Measurements from ENCODE around the gene ASGR2. TPM values are rescaled to one million over a fixed set of nuclear protein-coding genes. Genes with fewer than 3 reads are reported as not detected.
"Not testable (repeated sequence)": the region's sequence is repeated elsewhere in the genome, so short reads cannot be mapped to it uniquely, and the experiment has no call there.

ASGR2 gene, protein sequence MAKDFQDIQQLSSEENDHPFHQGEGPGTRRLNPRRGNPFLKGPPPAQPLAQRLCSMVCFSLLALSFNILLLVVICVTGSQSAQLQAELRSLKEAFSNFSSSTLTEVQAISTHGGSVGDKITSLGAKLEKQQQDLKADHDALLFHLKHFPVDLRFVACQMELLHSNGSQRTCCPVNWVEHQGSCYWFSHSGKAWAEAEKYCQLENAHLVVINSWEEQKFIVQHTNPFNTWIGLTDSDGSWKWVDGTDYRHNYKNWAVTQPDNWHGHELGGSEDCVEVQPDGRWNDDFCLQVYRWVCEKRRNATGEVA
- total RNA-seq: 1 to 10 TPM in 1 of 2 donors, under 1 TPM in 1; 0.47 to 1.1 TPM
- 2.6 TPM for polyA plus RNA-seq (ENCODE audit: insufficient read depth, low read depth, low replicate concordance)
- long read RNA-seq, donor 1: 0 reads
- long read RNA-seq, donor 2: 0 reads

DNA sequence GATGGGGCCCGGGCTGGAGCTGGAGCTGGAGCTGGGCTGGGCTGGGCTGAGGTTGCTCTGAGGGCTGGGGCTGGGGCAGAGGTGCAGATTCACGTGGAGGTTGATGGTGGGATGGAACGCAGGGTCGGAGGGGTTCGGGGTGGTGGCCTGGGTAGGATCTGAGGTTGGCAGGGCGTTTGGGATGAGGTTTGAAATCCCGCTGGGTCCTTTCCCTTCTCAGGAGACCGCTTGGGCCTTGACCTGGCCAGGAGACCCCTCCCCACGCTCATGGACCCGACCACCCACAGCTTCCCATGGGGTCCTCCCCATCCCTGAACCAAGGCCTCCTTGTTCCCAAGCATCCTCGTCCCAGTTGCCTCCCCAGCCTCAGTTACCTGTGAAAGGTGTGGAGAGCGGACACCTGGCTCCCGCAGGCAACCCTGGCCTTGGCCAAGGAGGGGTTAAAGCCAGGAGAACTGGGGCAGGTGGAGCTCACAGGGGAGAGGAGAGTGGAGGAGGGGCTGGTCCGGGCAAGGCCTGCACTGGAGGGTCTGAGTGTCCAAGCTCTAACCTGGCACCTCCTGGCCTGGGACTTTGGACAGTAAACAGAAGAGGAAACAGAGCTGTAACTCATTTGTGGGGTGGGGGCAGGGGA, at the start of gene ASGR2:
Gene ASGR2, minus strand, starts transcription at position 582 of the 634 bp plus-strand sequence. CDS start 582 bp downstream, outside the sequence.
- Histone ChIP-seq H3K4me1 (no peaks in the 10 kb centered on the region), H3K27ac (no peak within 1 kb of the TSS), H3K9me3 (no peaks in the 10 kb centered on the region), H3K4me3 (no peak within 1 kb of the TSS), H3K36me3 (ENCODE audit: low read depth, missing control alignments) (no peaks in the 10 kb centered on the region), H3K27me3 (no peaks in the 10 kb centered on the region)
- no peak for DNase-seq
- TF ChIP-seq POLR2A (IDR thresholded peaks at IDR 0.05): no peak
- TF ChIP-seq, protein P1, sequence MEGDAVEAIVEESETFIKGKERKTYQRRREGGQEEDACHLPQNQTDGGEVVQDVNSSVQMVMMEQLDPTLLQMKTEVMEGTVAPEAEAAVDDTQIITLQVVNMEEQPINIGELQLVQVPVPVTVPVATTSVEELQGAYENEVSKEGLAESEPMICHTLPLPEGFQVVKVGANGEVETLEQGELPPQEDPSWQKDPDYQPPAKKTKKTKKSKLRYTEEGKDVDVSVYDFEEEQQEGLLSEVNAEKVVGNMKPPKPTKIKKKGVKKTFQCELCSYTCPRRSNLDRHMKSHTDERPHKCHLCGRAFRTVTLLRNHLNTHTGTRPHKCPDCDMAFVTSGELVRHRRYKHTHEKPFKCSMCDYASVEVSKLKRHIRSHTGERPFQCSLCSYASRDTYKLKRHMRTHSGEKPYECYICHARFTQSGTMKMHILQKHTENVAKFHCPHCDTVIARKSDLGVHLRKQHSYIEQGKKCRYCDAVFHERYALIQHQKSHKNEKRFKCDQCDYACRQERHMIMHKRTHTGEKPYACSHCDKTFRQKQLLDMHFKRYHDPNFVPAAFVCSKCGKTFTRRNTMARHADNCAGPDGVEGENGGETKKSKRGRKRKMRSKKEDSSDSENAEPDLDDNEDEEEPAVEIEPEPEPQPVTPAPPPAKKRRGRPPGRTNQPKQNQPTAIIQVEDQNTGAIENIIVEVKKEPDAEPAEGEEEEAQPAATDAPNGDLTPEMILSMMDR (IDR thresholded peaks at IDR 0.05): no peak
- WGBS, 2 donors: 69 to 78% methylated on average over 6 to 14 of the region's 14 CpGs
- intact Hi-C loops (cut with DNase I; ENCODE audit: low total_unique reads): no loop called here

GRCh38 chr17:7159571-7159970, 44.9 kb upstream of the ASGR2 start:
- H3K36me3 ChIP-seq (ENCODE audit: low read depth, missing control alignments); H3K27me3 ChIP-seq; H3K9me3 ChIP-seq; H3K4me3 ChIP-seq; H3K4me1 ChIP-seq; H3K27ac ChIP-seq; DNase-seq; intact Hi-C loops (cut with DNase I; ENCODE audit: low total_unique reads): not testable (repeated sequence)
- 64 to 77% methylated on average over 10 of the region's 10 CpGs for WGBS, 2 donors

GRCh38 chr17:7158424-7158823, 43.8 kb upstream of the ASGR2 start:
- H3K4me3 ChIP-seq; H3K9me3 ChIP-seq; H3K4me1 ChIP-seq; H3K27me3 ChIP-seq; H3K27ac ChIP-seq; DNase-seq; intact Hi-C loops (cut with DNase I; ENCODE audit: low total_unique reads); H3K36me3 ChIP-seq (ENCODE audit: low read depth, missing control alignments): not testable (repeated sequence)
- 87 to 91% methylated on average over 10 of the region's 10 CpGs for WGBS, 2 donors

DNA sequence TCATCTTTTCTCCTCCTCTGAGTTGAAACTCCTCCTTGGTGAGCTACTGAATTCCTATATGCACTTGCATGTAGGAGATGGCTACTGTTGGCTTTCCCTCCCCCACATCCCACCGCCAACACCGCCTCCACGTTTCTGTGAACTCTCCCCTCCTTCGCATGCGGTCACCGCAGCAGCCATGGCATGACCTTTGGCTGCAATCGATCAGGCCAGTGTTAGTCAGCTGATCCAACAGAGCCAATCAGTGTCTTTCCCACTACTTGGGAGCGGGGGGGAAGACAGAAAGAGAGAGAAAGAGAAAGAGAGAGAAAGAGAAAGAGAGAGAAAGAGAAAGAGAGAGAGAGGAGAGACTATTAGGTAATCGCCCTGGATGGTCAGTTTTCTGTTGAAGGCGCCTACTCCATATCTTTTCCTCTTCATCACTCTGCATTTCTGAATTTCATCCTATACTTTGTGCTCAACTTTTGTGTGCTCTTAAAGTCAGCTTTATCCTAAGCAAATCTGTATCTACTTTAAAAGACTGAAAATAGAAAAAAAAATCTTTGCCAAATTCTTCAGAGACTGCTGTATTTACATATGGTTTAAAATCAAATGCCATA, 41.8 kb upstream of the ASGR2 start:
- intact Hi-C loops (cut with DNase I; ENCODE audit: low total_unique reads): no loop called here
- Histone ChIP-seq H3K27me3 (no peaks in the 10 kb centered on the region), H3K27ac (no peak overlapping the region), H3K36me3 (ENCODE audit: low read depth, missing control alignments) (no peaks in the 10 kb centered on the region), H3K9me3 (no peaks in the 10 kb centered on the region), H3K4me1 (no peaks in the 10 kb centered on the region), H3K4me3 (no peak overlapping the region)
- DNase-seq: no peak
- no peak for TF ChIP-seq POLR2A (IDR thresholded peaks at IDR 0.05)
- TF ChIP-seq, protein P1 (IDR thresholded peaks at IDR 0.05): no peak
- 37 to 39% methylated on average over 10 of the region's 10 CpGs for WGBS, 2 donors

DNA sequence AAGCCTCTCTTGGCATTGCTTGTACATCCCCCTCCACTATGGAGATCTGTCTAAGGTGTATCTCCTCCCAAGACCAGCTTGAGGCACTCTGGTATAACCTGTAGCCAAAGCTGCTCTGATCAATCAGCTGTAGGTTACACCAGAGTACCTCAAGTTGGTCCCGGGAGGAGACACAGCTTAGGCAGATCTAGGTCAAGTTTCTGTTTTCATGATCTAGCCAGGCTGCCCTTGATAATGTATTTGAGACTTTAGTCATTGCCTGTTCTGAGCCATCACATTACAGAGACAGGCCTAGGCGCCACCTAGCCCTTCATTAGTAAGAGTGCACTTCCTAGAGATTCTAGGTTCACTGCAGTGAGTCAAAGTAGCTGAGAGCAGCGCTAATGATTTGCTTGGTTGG, 33.1 kb upstream of the ASGR2 start:
- Histone ChIP-seq H3K4me1 (no peaks in the 10 kb centered on the region), H3K27ac (no peak overlapping the region), H3K9me3 (no peaks in the 10 kb centered on the region), H3K27me3 (no peaks in the 10 kb centered on the region), H3K4me3 (no peak overlapping the region), H3K36me3 (ENCODE audit: low read depth, missing control alignments) (no peaks in the 10 kb centered on the region)
- 62 to 80% methylated on average over 3 of the region's 3 CpGs for WGBS, 2 donors
- DNase-seq: no peak
- TF ChIP-seq POLR2A (IDR thresholded peaks at IDR 0.05): no peak
- TF ChIP-seq, protein P1 (IDR thresholded peaks at IDR 0.05): no peak
- intact Hi-C loops (cut with DNase I; ENCODE audit: low total_unique reads): no loop called here

Measured in testis (tissue), 5 donors.